Measurements from ENCODE around the gene MOV10. TPM values are rescaled to one million over a fixed set of nuclear protein-coding genes. Genes with fewer than 3 reads are reported as not detected.

The MOV10 gene
- polyA plus RNA-seq, 1 donor (not counting 4 experiments of a cell fraction or from before 2014, with no cell fraction given): 28.6 TPM

- FAIRE-seq (no peak), DNase-seq (ENCODE audit: low read depth, low spot score) (no peak)
- TF ChIP-seq EZH2 (IDR thresholded peaks at IDR 0.05; ENCODE audit: low read length) (no peak), CTCF (optimal IDR thresholded peaks at IDR 0.05 in 1 of 3, IDR thresholded peaks at IDR 0.05 in 1 of 3, conservative IDR thresholded peaks at IDR 0.05 in 1 of 3; ENCODE audit: extremely low read depth in 1 of 3, insufficient read depth in 2 of 3, low read length in 3 of 3) (no peak)
- Histone ChIP-seq H3K27ac (ENCODE audit: control insufficient read depth, insufficient read depth, low read length) (no peak overlapping the region), H4K20me1 (ENCODE audit: control insufficient read depth, extremely low read depth, insufficient read depth, low read length) (no peaks in the 10 kb centered on the region), H3K4me3 (ENCODE audit: control insufficient read depth in 2 of 3, extremely low read depth in 1 of 3, insufficient read depth in 2 of 3, low read depth in 1 of 3, low read length in 3 of 3) (peak overlapping the region; percentile 69 to 89 (median 73)), H3K9ac (ENCODE audit: control insufficient read depth, extremely low read depth, insufficient read depth, low read length) (peak overlapping the region; percentile 72), H3K9me3 (ENCODE audit: control insufficient read depth, low read depth, low read length) (no peaks in the 10 kb centered on the region), H3K4me1 (ENCODE audit: control insufficient read depth, extremely low read depth, insufficient read depth, low read length) (peaks cover 6% of the 10 kb centered on the region), H3K79me2 (ENCODE audit: control insufficient read depth, insufficient read depth, low read length) (no peaks in the 10 kb centered on the region), H3K36me3 (ENCODE audit: control insufficient read depth in 2 of 2, extremely low read depth in 1 of 2, insufficient read depth in 2 of 2, low read length in 2 of 2) (peaks cover 10 to 12% of the 10 kb centered on the region in 2 experiments), H3K27me3 (ENCODE audit: control insufficient read depth, extremely low read depth, insufficient read depth, low read length) (no peaks in the 10 kb centered on the region), H2AFZ (ENCODE audit: control insufficient read depth, low read length) (peak overlapping the region; percentile 80), H3K4me2 (ENCODE audit: control insufficient read depth, extremely low read depth, insufficient read depth, low read depth, low read length) (peak overlapping the region; percentile 92), H3K9me1 (ENCODE audit: control insufficient read depth, extremely low read depth, insufficient read depth, low read length) (no peaks in the 10 kb centered on the region)
- dilution Hi-C loops (cut with MboI; ENCODE audit: extremely low pct_ligation_motif_present, low sequenced_read_pairs): no loop called here
Observed at GRCh38 chr1:112713466-112714312, 39.2 kb downstream of the MOV10 start.

GRCh38 chr1:112714313-112715263 is 40.1 kb downstream of the MOV10 start:
- H3K79me2 ChIP-seq (ENCODE audit: control insufficient read depth, insufficient read depth, low read length): no peaks in the 10 kb centered on the region
- TF ChIP-seq EZH2 (IDR thresholded peaks at IDR 0.05; ENCODE audit: low read length) (no peak), CTCF (optimal IDR thresholded peaks at IDR 0.05 in 1 of 3, IDR thresholded peaks at IDR 0.05 in 1 of 3, conservative IDR thresholded peaks at IDR 0.05 in 1 of 3; ENCODE audit: extremely low read depth in 1 of 3, insufficient read depth in 2 of 3, low read length in 3 of 3) (peak in 1 of 3 experiments; percentile 9)
- H3K4me3 ChIP-seq (ENCODE audit: control insufficient read depth in 2 of 3, extremely low read depth in 1 of 3, insufficient read depth in 2 of 3, low read depth in 1 of 3, low read length in 3 of 3): peak overlapping the region; percentile 69 to 89 (median 73)
- H4K20me1 ChIP-seq (ENCODE audit: control insufficient read depth, extremely low read depth, insufficient read depth, low read length): no peaks in the 10 kb centered on the region
- no peaks in the 10 kb centered on the region for H3K27me3 ChIP-seq (ENCODE audit: control insufficient read depth, extremely low read depth, insufficient read depth, low read length)
- dilution Hi-C loops (cut with MboI; ENCODE audit: extremely low pct_ligation_motif_present, low sequenced_read_pairs): loop anchor here (5.0 kb wide), 1 partner anchor 68 kb away; no protein-coding TSS in a partner anchor
- FAIRE-seq (no peak), DNase-seq (ENCODE audit: low read depth, low spot score) (no peak)
- H3K9me3 ChIP-seq (ENCODE audit: control insufficient read depth, low read depth, low read length): no peaks in the 10 kb centered on the region
- H3K36me3 ChIP-seq (ENCODE audit: control insufficient read depth in 2 of 2, extremely low read depth in 1 of 2, insufficient read depth in 2 of 2, low read length in 2 of 2): peaks cover 10 to 12% of the 10 kb centered on the region in 2 experiments
- H2AFZ ChIP-seq (ENCODE audit: control insufficient read depth, low read length): peak overlapping the region; percentile 80
- peak overlapping the region; percentile 92 for H3K4me2 ChIP-seq (ENCODE audit: control insufficient read depth, extremely low read depth, insufficient read depth, low read depth, low read length)
- H3K27ac ChIP-seq (ENCODE audit: control insufficient read depth, insufficient read depth, low read length): no peak overlapping the region
- H3K9ac ChIP-seq (ENCODE audit: control insufficient read depth, extremely low read depth, insufficient read depth, low read length): peak overlapping the region; percentile 72
- H3K4me1 ChIP-seq (ENCODE audit: control insufficient read depth, extremely low read depth, insufficient read depth, low read length): peaks cover 8% of the 10 kb centered on the region
- H3K9me1 ChIP-seq (ENCODE audit: control insufficient read depth, extremely low read depth, insufficient read depth, low read length): no peaks in the 10 kb centered on the region
